Heart right ventricle (tissue), 16 donors: ENCODE data around the gene ZNF213. TPM values are rescaled to one million over a fixed set of nuclear protein-coding genes. Genes with fewer than 3 reads are reported as not detected.
"Not testable (repeated sequence)": the region's sequence is repeated elsewhere in the genome, so short reads cannot be mapped to it uniquely, and the experiment has no call there.

ENCODE experiments used
- ATAC-seq, 8 donors: fragments of 200-7000 bp; cut with Tn5 transposase; one replicate each; pipeline ENCODE4 v1.9.1; 2020; ENCODE audit warnings: mild to moderate bottlenecking in 8 of 8, moderate library complexity in 8 of 8, moderate number of reproducible peaks in 1 of 8
- DNase-seq, 2 donors: peaks; one replicate each; pipeline ENCODE4 v3.0.0-alpha.2; 2020
- H3K27ac ChIP-seq, 10 donors: fragments of 200-600 bp; sonication (generic) in 2 of 10; one replicate each; pipeline versions ENCODE4 v1.5.0 to v1.8.0; 2020 to 2022; ENCODE audit warnings: mild to moderate bottlenecking in 3 of 10
- H3K27me3 ChIP-seq, 7 donors: fragments of 200-600 bp; one replicate each; pipeline ENCODE4 v1.8.0; 2021 to 2022; ENCODE audit warnings: mild to moderate bottlenecking in 2 of 7
- H3K36me3 ChIP-seq, 9 donors: fragments of 200-600 bp; sonication (generic) in 1 of 9; one replicate each; pipeline versions ENCODE4 v1.5.0 to v1.8.0; 2020 to 2022; ENCODE audit warnings: mild to moderate bottlenecking in 2 of 9
- H3K4me1 ChIP-seq, 9 donors: fragments of 200-600 bp; sonication (generic) in 1 of 9; one replicate each; pipeline versions ENCODE4 v1.5.0 to v1.8.0; 2020 to 2022; ENCODE audit warnings: mild to moderate bottlenecking in 4 of 9
- H3K4me3 ChIP-seq, 10 donors: fragments of 200-600 bp; sonication (generic) in 2 of 10; one replicate each; pipeline versions ENCODE4 v1.5.0 to v1.8.0; 2020 to 2022; ENCODE audit warnings: mild to moderate bottlenecking in 7 of 10, moderate library complexity in 2 of 10
- H3K9me3 ChIP-seq, 11 donors: fragments of 200-600 bp in 10 of 11; sonication (generic) in 2 of 11; one replicate each; pipeline versions ENCODE4 v1.5.0 to v1.8.0; 2013 to 2022; ENCODE audit warnings: mild to moderate bottlenecking in 2 of 11, control low read depth in 1 of 11, moderate library complexity in 1 of 11
- WGBS, 2 donors: extraction: QIAGEN DNeasy Blood & Tissue Kit; methylation state at CpG; one replicate each; pipeline ENCODE4 v1.1.7; 2013; ENCODE audit warnings: inconsistent platforms in 1 of 2; 5-methylcytosine and 5-hydroxymethylcytosine counted together
- intact Hi-C, 10 donors: fragments of 100-400 bp; cut with DNase I; formaldehyde crosslinking; loops; one replicate each; pipeline versions ENCODE4 v1.11.1 to v1.14.2; 2022
- polyA plus RNA-seq, 2 donors: library from polyadenylated mRNA; stranded (reverse); fragments of 200-250 nt; gene quantifications; one replicate each; pipeline ENCODE4 v1.2.3, GENCODE V29; 2013
- total RNA-seq, 10 donors: library from RNA; stranded (reverse); fragmentation: NEBNext Ultra II Directional in 3 of 10; extraction: Animal tissue kit (Norgen Biotek cat#: 25700) in 3 of 10; gene quantifications; one replicate each; pipeline versions ENCODE4 v1.2.1 to v1.2.4, GENCODE V29; 2021 to 2023
- TF ChIP-seq, protein P1 (sequence below), 9 donors: fragments of 200-600 bp; sonication (generic) in 2 of 9; IDR thresholded peaks; one replicate each; pipeline versions ENCODE4 v1.5.0 to v1.8.0; 2021 to 2022; ENCODE audit warnings: antibody characterized with exemption in 9 of 9, mild to moderate bottlenecking in 5 of 9, moderate library complexity in 1 of 9
- donor health status: Arrhythmogenic right ventricular cardiomyopathy.
- donor health status: ischemic (EF 13 %, LVEDD 7.1; RV severe dilation, severe dysfunction).
- donor health status: healthy with polysubstance abuse.
- donor health status: DM: no; HTN: yes; CAD: no.
- donor health status: DM: no; HTN: no; CAD: no.
- donor health status: ischemic (EF 25% LVEDD 6.9; RV normal size, moderate dysfunction).
- donor health status: ischemic (EF 25% LVEDD 5.7; RV mildly dilated, moderate dysfunction).
- donor health status: healthy.
- donor health status: DM: yes; HTN: yes; CAD: no.
- donor health status: Ischemic cardiomyopathy.
- donor health status: ischemic (EF 35%, LVEDD 5.7; RV mildly dilated, moderate dysfunction).
- donor health status: nonischemic (EF 11% LVEDD 7.7; RV severe dilation, severe dysfunction).
- donor health status: DM: yes; HTN: yes; CAD: no.
- donor health status: PGD.
- donor health status: ischemic (EF 29% LVEDD 5.4; RV normal size, mild dysfunction).
- donor health status: nonischemic (EF 23%, LVEDD 6.1; RV moderate dilation, normal function).

The ZNF213 gene
- total and polyA plus RNA-seq, 12 donors: 5.9 to 10.1 (median 7.7) TPM

GRCh38 chr16:3135126-3135715 is 392 bp downstream of the ZNF213 start:
- Histone ChIP-seq H3K4me1 (peaks cover 3 to 36% (median 26%) of the 10 kb centered on the region in 9 donors), H3K36me3 (peaks cover 0 to 55% (median 9%) of the 10 kb centered on the region in 9 donors), H3K4me3 (peak overlapping the region; percentile 66 to 99 (median 88)), H3K27ac (peak overlapping the region; percentile 15 to 98 (median 92)), H3K9me3 (no peaks in the 10 kb centered on the region), H3K27me3 (no peaks in the 10 kb centered on the region)
- intact Hi-C loops: no loop called here
- no peak for ATAC-seq
- WGBS, 2 donors: 0 to 1% methylated on average over 43 of the region's 43 CpGs
- TF ChIP-seq, protein P1, sequence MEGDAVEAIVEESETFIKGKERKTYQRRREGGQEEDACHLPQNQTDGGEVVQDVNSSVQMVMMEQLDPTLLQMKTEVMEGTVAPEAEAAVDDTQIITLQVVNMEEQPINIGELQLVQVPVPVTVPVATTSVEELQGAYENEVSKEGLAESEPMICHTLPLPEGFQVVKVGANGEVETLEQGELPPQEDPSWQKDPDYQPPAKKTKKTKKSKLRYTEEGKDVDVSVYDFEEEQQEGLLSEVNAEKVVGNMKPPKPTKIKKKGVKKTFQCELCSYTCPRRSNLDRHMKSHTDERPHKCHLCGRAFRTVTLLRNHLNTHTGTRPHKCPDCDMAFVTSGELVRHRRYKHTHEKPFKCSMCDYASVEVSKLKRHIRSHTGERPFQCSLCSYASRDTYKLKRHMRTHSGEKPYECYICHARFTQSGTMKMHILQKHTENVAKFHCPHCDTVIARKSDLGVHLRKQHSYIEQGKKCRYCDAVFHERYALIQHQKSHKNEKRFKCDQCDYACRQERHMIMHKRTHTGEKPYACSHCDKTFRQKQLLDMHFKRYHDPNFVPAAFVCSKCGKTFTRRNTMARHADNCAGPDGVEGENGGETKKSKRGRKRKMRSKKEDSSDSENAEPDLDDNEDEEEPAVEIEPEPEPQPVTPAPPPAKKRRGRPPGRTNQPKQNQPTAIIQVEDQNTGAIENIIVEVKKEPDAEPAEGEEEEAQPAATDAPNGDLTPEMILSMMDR (IDR thresholded peaks at IDR 0.05): peak in 1 of 9 donors; percentile 3
- no peak for DNase-seq

DNA sequence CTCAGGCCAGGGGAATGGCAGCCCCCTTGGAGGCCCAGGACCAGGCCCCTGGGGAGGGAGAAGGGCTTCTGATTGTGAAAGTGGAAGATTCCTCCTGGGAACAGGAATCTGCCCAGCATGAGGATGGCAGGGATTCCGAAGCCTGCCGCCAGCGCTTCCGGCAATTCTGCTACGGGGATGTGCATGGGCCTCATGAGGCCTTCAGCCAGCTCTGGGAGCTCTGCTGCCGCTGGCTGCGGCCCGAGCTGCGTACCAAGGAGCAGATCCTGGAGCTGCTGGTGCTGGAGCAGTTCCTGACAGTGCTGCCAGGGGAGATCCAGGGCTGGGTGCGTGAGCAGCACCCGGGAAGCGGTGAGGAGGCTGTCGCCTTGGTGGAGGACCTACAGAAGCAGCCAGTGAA is 2.4 kb downstream of the ZNF213 start:
- 92 to 95% methylated on average over 13 of the region's 13 CpGs for WGBS, 2 donors

DNA sequence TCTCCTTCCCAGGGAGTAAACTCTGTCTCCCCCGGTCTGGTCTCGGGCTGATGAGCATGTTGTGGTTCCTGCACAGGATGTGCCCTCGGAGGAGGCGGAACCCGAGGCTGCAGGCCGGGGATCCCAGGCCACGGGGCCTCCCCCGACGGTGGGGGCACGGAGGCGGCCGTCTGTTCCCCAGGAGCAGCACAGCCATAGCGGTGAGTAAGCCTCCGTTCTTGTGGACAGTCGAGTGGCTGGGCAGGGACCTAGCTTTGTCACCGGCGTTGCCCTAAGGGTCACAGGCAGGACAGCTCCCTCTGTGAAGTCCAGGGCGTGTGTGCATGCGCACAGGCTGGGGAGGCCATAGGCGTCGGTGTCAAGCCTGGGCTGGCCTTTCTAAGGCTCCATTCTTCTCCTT is 3.5 kb downstream of the ZNF213 start:
- H3K27ac ChIP-seq: no peak overlapping the region
- no peak for DNase-seq
- WGBS, 2 donors: 88 to 90% methylated on average over 21 of the region's 21 CpGs
- TF ChIP-seq, protein P1 (IDR thresholded peaks at IDR 0.05): no peak
- H3K36me3 ChIP-seq: peaks cover 0 to 67% (median 27%) of the 10 kb centered on the region in 9 donors
- no peak for ATAC-seq
- no peak overlapping the region for H3K4me3 ChIP-seq
- no peaks in the 10 kb centered on the region for H3K27me3 ChIP-seq
- peaks cover 3 to 31% (median 22%) of the 10 kb centered on the region in 9 donors for H3K4me1 ChIP-seq
- intact Hi-C loops: no loop called here
- no peaks in the 10 kb centered on the region for H3K9me3 ChIP-seq

More for the DNA sequence above, 2.4 kb downstream of the ZNF213 start:
- Histone ChIP-seq H3K27me3 (no peaks in the 10 kb centered on the region), H3K36me3 (peaks cover 0 to 63% (median 21%) of the 10 kb centered on the region in 9 donors), H3K4me1 (peaks cover 3 to 34% (median 22%) of the 10 kb centered on the region in 9 donors), H3K4me3 (no peak overlapping the region), H3K27ac (no peak overlapping the region), H3K9me3 (no peaks in the 10 kb centered on the region)
- no peak for DNase-seq
- TF ChIP-seq, protein P1 (IDR thresholded peaks at IDR 0.05): no peak
- intact Hi-C loops: no loop called here
- no peak for ATAC-seq

DNA sequence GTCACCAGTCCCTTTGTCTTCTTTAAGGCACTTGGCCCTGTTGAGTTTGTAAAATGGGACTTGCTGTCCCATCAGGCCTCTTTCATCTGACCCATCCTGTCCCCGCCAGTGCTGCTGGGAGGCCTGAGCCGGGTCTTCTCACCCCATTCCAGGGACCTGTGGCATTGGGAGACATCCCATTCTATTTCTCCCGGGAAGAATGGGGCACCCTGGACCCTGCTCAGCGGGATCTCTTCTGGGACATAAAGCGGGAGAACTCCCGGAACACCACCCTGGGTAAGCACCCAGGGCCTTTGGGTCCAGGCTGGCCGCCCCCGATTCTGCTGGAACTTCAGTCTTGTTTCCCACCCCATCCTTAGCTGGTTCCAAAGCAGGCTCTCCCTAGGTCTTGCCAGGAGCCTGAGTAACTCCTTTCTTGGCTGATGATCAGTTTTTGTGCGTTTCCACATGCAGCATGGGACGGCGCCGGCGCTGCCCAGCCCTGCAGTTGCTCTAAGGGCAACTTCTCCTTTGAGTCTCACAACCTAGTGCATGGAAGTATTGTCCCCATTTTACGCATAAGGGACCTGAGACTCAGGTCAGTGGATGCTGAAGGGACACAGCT is 4.1 kb downstream of the ZNF213 start:
- no peak overlapping the region for H3K4me3 ChIP-seq
- H3K27me3 ChIP-seq: no peaks in the 10 kb centered on the region
- WGBS, 2 donors: 87 to 91% methylated on average over 14 of the region's 14 CpGs
- H3K9me3 ChIP-seq: no peaks in the 10 kb centered on the region
- no peak overlapping the region for H3K27ac ChIP-seq
- DNase-seq: no peak
- peaks cover 2 to 30% (median 18%) of the 10 kb centered on the region in 9 donors for H3K4me1 ChIP-seq
- H3K36me3 ChIP-seq: peaks cover 0 to 67% (median 27%) of the 10 kb centered on the region in 9 donors
- TF ChIP-seq, protein P1 (IDR thresholded peaks at IDR 0.05): no peak
- no peak for ATAC-seq
- intact Hi-C loops: no loop called here

GRCh38 chr16:3139561-3139960 is 4.7 kb downstream of the ZNF213 start:
- DNase-seq, H3K27me3 ChIP-seq, H3K4me3 ChIP-seq, H3K27ac ChIP-seq, H3K9me3 ChIP-seq, intact Hi-C loops, ATAC-seq: not testable (repeated sequence)
- Histone ChIP-seq H3K4me1 (peaks cover 3 to 31% (median 21%) of the 10 kb centered on the region in 9 donors), H3K36me3 (peaks cover 0 to 67% (median 27%) of the 10 kb centered on the region in 9 donors)
- 90 to 91% methylated on average over 9 of the region's 9 CpGs for WGBS, 2 donors
